Breast epithelium (tissue), 4 donors: ENCODE results near the gene SPINT2. TPM values are rescaled to one million over a fixed set of nuclear protein-coding genes. Genes with fewer than 3 reads are reported as not detected.
"Not testable (repeated sequence)": the region's sequence is repeated elsewhere in the genome, so short reads cannot be mapped to it uniquely, and the experiment has no call there.

Experiments used
- DNase-seq, 2 donors: peaks; one replicate each; pipeline ENCODE4 v3.0.0-alpha.2; 2019; ENCODE audit warnings: low spot score in 2 of 2
- H3K27ac ChIP-seq, 2 donors: fragments of 200-600 bp; sonication (generic) in 1 of 2; one replicate each; pipeline ENCODE4 v1.5.1; 2016 to 2019; ENCODE audit warnings: mild to moderate bottlenecking in 1 of 2
- H3K27me3 ChIP-seq, 2 donors: fragments of 200-600 bp; sonication (generic) in 1 of 2; one replicate each; pipeline versions ENCODE4 v1.5.1 to v1.6.0; 2017 to 2019; ENCODE audit warnings: control low read depth in 1 of 2, mild to moderate bottlenecking in 1 of 2
- H3K36me3 ChIP-seq: fragments of 200-600 bp; one replicate; pipeline ENCODE4 v1.5.1; 2019
- H3K4me1 ChIP-seq, 2 donors: fragments of 200-600 bp; sonication (generic); one replicate each; pipeline ENCODE4 v1.5.1; 2016 to 2019; ENCODE audit warnings: control low read depth in 1 of 2
- H3K4me3 ChIP-seq, 3 donors: fragments of 200-600 bp; sonication (generic); 1 replicate in 2 of 3; 2 replicates in 1 of 3; pipeline ENCODE4 v1.5.1; 2016 to 2019; ENCODE audit warnings: mild to moderate bottlenecking in 3 of 3, moderate library complexity in 2 of 3
- H3K9me3 ChIP-seq, 2 donors: fragments of 200-600 bp; sonication (generic) in 1 of 2; one replicate each; pipeline ENCODE4 v1.5.1; 2016 to 2019; ENCODE audit warnings: control low read depth in 1 of 2
- CTCF ChIP-seq, 3 donors: fragments of 450-650 bp; IDR thresholded peaks; one replicate each; pipeline ENCODE4 v1.5.1; 2016 to 2017; ENCODE audit warnings: antibody characterized with exemption in 3 of 3, mild to moderate bottlenecking in 3 of 3, moderate library complexity in 3 of 3
- POLR2A ChIP-seq: fragments of 450-650 bp; IDR thresholded peaks from one replicate; pipeline ENCODE4 v1.6.1; 2016; ENCODE audit warnings: antibody characterized with exemption, mild to moderate bottlenecking, moderate library complexity
- POLR2AphosphoS5 ChIP-seq, 3 donors: sonication (generic); formaldehyde crosslinking; IDR thresholded peaks; one replicate each; pipeline ENCODE4 v1.6.1; 2017; ENCODE audit warnings: antibody characterized with exemption in 3 of 3
- intact Hi-C: fragments of 100-400 bp; cut with DNase I; formaldehyde crosslinking; loops from one replicate; pipeline ENCODE4 v1.15.1; 2023; ENCODE audit warnings: low total_unique reads
- total RNA-seq, 3 donors: library from RNA; depleted of rRNA; stranded (reverse); fragments of >200 nt; gene quantifications; one replicate each; pipeline ENCODE4 v1.1.0, GENCODE V29; 2016

The SPINT2 gene
- total RNA-seq, 3 donors from 2014 or later: 17.1 to 639 (median 492) TPM

DNA sequence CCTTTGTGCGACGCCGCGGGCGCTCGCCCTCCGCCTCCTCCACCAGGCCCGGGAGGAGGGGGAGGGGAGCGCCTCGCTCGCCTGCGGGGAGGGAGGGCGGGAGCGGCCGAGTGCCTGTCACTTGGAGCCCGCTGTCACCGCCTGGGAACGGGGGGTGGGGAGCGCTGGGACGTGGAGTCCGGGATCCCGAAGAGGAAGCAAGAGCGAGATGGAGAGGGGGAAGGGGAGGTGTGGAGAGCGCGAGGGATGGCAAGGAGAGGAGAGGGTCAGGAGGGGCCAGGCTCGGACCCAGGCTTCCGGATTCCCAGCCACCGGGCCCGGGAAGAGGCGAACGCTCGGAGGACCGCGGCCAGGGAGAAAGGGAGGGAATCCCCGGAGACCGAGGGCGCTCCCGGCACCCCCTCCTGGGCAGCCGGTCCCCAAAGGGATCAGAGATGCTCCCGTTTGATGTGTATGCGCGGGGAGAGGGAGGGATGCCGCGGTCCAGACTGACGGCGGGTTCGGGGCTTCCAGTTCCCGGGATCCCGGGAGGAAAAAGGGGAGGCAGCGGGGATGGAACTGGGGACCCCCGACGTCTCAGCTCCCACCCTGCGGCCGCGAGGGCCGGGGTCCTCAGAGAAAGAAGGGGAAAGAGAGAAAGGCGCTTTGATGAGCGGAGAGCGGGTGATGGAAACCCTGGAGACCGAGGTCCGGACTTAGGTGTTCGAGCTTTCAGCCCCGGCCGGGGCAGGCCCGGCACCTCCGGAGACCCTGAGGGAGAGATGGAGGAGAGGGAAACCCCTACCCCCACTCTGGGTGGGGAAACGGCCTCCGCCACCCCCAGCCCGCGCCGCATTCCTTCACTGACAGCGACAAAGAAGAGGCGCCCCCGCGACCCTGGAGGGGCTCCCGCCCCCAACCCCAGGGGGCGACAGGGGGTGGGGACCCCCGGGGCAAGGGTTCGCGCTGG, 35.6 kb upstream of the SPINT2 start:
- Histone ChIP-seq H3K36me3 (no peaks in the 10 kb centered on the region), H3K9me3 (no peaks in the 10 kb centered on the region), H3K4me3 (peak overlapping the region in 2 of 3 donors; percentile 5 to 54), H3K4me1 (peaks cover 7 to 8% of the 10 kb centered on the region in 2 donors), H3K27me3 (peaks cover 16 to 53% of the 10 kb centered on the region in 2 donors), H3K27ac (no peak overlapping the region)
- no peak for DNase-seq
- intact Hi-C loops: no loop called here
- no peak for TF ChIP-seq CTCF (IDR thresholded peaks at IDR 0.05)
- no peak for TF ChIP-seq POLR2A
- no peak for TF ChIP-seq POLR2AphosphoS5 (IDR thresholded peaks at IDR 0.05)

- H3K9me3 ChIP-seq: no peaks in the 10 kb centered on the region
- peaks cover 11 to 53% of the 10 kb centered on the region in 2 donors for H3K27me3 ChIP-seq
- peak overlapping the region in 1 of 3 donors; percentile 54 for H3K4me3 ChIP-seq
- H3K36me3 ChIP-seq: no peaks in the 10 kb centered on the region
- H3K27ac ChIP-seq: no peak overlapping the region
- DNase-seq: no peak
- no peak for TF ChIP-seq POLR2AphosphoS5 (IDR thresholded peaks at IDR 0.05)
- no peak for TF ChIP-seq CTCF (IDR thresholded peaks at IDR 0.05)
- TF ChIP-seq POLR2A: no peak
- peaks cover 7 to 8% of the 10 kb centered on the region in 2 donors for H3K4me1 ChIP-seq
- intact Hi-C loops: no loop called here
These were observed 34.7 kb upstream of the SPINT2 start for GRCh38 chr19:38229585-38230073.

DNA sequence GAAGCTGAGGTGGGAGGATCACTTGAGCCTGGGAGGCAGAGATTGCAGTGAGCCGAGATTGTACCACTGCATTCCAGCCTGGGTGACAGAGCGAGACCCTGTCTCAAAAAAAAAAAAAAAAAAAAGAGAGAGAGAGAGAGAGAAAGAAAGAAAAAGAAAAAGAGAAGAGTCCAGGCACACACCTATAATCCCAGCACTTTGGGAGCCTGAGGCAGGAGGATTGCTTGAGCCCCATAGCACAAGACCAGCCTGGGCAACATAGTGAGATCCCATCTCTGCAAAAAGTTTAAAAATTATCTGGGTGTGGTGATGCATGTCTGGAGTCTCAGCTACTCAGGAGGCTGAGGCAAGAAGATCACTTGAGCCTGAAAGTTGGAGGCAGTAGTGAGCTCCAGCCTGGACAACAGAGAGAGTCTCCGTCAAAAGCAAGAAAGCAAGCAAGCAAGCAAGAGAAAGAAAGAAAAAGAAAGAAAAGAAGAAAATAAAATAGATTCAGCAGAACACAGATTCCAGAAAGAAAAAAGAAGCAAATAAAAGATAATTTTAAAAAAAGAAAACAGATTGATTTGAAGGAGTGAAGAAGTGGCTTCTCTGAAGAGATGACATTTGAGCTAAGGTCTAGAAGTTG, 33.8 kb upstream of the SPINT2 start:
- H3K27ac ChIP-seq, H3K4me3 ChIP-seq, intact Hi-C loops, DNase-seq, H3K9me3 ChIP-seq, H3K4me1 ChIP-seq, H3K36me3 ChIP-seq: not testable (repeated sequence)
- peaks cover 11 to 53% of the 10 kb centered on the region in 2 donors for H3K27me3 ChIP-seq

- intact Hi-C loops: no loop called here
- Histone ChIP-seq H3K9me3 (no peaks in the 10 kb centered on the region), H3K27ac (no peak overlapping the region), H3K4me1 (peaks cover 7 to 8% of the 10 kb centered on the region in 2 donors), H3K4me3 (no peak overlapping the region), H3K27me3 (peaks cover 11 to 48% of the 10 kb centered on the region in 2 donors), H3K36me3 (no peaks in the 10 kb centered on the region)
- DNase-seq: no peak
- TF ChIP-seq POLR2A (no peak), CTCF (IDR thresholded peaks at IDR 0.05) (no peak), POLR2AphosphoS5 (IDR thresholded peaks at IDR 0.05) (no peak)
These were observed 32.5 kb upstream of the SPINT2 start for GRCh38 chr19:38231918-38232317.

- TF ChIP-seq POLR2AphosphoS5 (IDR thresholded peaks at IDR 0.05): no peak
- TF ChIP-seq CTCF (IDR thresholded peaks at IDR 0.05): peak; percentile 57 to 73 (median 70)
- peak; percentile 36 to 78 for DNase-seq
These were observed 30.6 kb upstream of the SPINT2 start for GRCh38 chr19:38233740-38234251.

More at GRCh38 chr19:38233740-38234251, 30.6 kb upstream of the SPINT2 start:
- no peaks in the 10 kb centered on the region for H3K36me3 ChIP-seq
- no peak overlapping the region for H3K27ac ChIP-seq
- no peaks in the 10 kb centered on the region for H3K9me3 ChIP-seq
- H3K4me3 ChIP-seq: no peak overlapping the region
- H3K27me3 ChIP-seq: peaks cover 5 to 31% of the 10 kb centered on the region in 2 donors
- intact Hi-C loops: loop anchor here (1.0 kb wide), 1 partner anchor 10 kb away; no protein-coding TSS in a partner anchor
- peaks cover 3 to 5% of the 10 kb centered on the region in 2 donors for H3K4me1 ChIP-seq
